HL-60 (cell line): Measurements from ENCODE around the gene CFAP58.

ENCODE experiments used
- POLR2AphosphoS5 ChIP-seq: IDR thresholded peaks from 2 replicates; pipeline ENCODE4 v1.6.1; 2012; ENCODE audit warnings: low read depth
- TF ChIP-seq, protein P1 (sequence below): IDR thresholded peaks from one replicate; pipeline ENCODE4 v1.5.1; 2011; ENCODE audit warnings: low read length, control low read depth, inconsistent platforms; ENCODE audit not compliant: insufficient read depth
- TF ChIP-seq, protein P2 (sequence below): IDR thresholded peaks from 2 replicates; pipeline ENCODE4 v1.6.1; 2012; ENCODE audit warnings: low read depth; ENCODE audit not compliant: insufficient replicate concordance

DNA sequence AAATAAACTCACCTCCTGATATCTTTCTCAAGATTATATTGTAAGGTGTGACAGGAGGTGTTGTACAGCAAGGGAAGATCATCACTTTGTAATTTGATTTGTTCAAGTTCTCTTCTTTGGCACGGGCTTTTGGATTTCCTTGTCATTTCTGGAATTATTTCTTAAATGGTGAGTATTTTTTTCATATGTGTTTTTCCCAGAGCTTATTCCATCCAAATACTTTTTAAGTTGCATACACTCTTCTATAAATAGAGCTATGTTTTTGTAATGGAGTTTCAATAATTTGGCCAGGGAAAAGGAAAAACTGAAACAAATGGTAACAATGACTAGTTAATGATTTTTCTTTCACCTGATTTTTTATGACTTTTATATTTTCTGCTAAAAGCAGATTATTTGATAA lies 92.5 kb downstream of the CFAP58 start:
- TF ChIP-seq, protein P1, sequence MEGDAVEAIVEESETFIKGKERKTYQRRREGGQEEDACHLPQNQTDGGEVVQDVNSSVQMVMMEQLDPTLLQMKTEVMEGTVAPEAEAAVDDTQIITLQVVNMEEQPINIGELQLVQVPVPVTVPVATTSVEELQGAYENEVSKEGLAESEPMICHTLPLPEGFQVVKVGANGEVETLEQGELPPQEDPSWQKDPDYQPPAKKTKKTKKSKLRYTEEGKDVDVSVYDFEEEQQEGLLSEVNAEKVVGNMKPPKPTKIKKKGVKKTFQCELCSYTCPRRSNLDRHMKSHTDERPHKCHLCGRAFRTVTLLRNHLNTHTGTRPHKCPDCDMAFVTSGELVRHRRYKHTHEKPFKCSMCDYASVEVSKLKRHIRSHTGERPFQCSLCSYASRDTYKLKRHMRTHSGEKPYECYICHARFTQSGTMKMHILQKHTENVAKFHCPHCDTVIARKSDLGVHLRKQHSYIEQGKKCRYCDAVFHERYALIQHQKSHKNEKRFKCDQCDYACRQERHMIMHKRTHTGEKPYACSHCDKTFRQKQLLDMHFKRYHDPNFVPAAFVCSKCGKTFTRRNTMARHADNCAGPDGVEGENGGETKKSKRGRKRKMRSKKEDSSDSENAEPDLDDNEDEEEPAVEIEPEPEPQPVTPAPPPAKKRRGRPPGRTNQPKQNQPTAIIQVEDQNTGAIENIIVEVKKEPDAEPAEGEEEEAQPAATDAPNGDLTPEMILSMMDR, result no peak
- TF ChIP-seq, protein P2, sequence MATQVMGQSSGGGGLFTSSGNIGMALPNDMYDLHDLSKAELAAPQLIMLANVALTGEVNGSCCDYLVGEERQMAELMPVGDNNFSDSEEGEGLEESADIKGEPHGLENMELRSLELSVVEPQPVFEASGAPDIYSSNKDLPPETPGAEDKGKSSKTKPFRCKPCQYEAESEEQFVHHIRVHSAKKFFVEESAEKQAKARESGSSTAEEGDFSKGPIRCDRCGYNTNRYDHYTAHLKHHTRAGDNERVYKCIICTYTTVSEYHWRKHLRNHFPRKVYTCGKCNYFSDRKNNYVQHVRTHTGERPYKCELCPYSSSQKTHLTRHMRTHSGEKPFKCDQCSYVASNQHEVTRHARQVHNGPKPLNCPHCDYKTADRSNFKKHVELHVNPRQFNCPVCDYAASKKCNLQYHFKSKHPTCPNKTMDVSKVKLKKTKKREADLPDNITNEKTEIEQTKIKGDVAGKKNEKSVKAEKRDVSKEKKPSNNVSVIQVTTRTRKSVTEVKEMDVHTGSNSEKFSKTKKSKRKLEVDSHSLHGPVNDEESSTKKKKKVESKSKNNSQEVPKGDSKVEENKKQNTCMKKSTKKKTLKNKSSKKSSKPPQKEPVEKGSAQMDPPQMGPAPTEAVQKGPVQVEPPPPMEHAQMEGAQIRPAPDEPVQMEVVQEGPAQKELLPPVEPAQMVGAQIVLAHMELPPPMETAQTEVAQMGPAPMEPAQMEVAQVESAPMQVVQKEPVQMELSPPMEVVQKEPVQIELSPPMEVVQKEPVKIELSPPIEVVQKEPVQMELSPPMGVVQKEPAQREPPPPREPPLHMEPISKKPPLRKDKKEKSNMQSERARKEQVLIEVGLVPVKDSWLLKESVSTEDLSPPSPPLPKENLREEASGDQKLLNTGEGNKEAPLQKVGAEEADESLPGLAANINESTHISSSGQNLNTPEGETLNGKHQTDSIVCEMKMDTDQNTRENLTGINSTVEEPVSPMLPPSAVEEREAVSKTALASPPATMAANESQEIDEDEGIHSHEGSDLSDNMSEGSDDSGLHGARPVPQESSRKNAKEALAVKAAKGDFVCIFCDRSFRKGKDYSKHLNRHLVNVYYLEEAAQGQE, result no peak
- TF ChIP-seq POLR2AphosphoS5, result no peak
